Breast epithelium (tissue), 3 donors: ENCODE data around the gene ANKRD35.

Experiments used
- POLR2A ChIP-seq: fragments of 450-650 bp; IDR thresholded peaks from one replicate; pipeline ENCODE4 v1.6.1; 2016; ENCODE audit warnings: antibody characterized with exemption, mild to moderate bottlenecking, moderate library complexity
- POLR2AphosphoS5 ChIP-seq, 3 donors: sonication (generic); formaldehyde crosslinking; IDR thresholded peaks; one replicate each; pipeline ENCODE4 v1.6.1; 2017; ENCODE audit warnings: antibody characterized with exemption in 3 of 3
- TF ChIP-seq, protein P1 (sequence below), 3 donors: fragments of 450-650 bp; IDR thresholded peaks; one replicate each; pipeline ENCODE4 v1.5.1; 2016 to 2017; ENCODE audit warnings: antibody characterized with exemption in 3 of 3, mild to moderate bottlenecking in 3 of 3, moderate library complexity in 3 of 3

DNA sequence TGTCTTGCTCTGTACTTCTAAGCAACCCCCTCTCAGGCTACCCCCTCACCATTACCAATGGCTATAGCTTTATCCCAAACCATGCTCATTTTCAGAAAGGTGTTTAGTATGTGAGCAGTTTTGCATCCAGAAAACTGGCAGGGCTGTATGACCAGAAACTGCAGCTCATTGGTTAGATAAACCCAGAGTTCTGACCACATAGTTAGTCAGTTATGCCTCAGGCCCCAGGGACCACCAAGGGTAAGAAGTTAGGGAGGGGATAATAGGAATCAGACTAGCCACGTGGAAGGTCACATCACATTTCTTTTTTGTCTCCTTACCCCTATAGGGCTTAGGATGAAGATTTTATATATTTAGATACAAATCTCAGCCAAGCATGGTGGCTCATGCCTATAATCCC is 23.0 kb upstream of the ANKRD35 start:
- TF ChIP-seq POLR2A (no peak), POLR2AphosphoS5 (IDR thresholded peaks at IDR 0.05) (no peak)
- TF ChIP-seq, protein P1, sequence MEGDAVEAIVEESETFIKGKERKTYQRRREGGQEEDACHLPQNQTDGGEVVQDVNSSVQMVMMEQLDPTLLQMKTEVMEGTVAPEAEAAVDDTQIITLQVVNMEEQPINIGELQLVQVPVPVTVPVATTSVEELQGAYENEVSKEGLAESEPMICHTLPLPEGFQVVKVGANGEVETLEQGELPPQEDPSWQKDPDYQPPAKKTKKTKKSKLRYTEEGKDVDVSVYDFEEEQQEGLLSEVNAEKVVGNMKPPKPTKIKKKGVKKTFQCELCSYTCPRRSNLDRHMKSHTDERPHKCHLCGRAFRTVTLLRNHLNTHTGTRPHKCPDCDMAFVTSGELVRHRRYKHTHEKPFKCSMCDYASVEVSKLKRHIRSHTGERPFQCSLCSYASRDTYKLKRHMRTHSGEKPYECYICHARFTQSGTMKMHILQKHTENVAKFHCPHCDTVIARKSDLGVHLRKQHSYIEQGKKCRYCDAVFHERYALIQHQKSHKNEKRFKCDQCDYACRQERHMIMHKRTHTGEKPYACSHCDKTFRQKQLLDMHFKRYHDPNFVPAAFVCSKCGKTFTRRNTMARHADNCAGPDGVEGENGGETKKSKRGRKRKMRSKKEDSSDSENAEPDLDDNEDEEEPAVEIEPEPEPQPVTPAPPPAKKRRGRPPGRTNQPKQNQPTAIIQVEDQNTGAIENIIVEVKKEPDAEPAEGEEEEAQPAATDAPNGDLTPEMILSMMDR (IDR thresholded peaks at IDR 0.05): no peak
